Osteocyte (in vitro differentiated cells): ENCODE data around the gene SEMA5B. TPM values are rescaled to one million over a fixed set of nuclear protein-coding genes. Genes with fewer than 3 reads are reported as not detected.
A peak's percentile ranks its signal among the peaks of the same experiment; 100 is the strongest.

ENCODE experiments used
- DNase-seq: peaks from one replicate; pipeline ENCODE4 v3.0.0; 2021; ENCODE audit warnings: mixed read lengths; ENCODE audit not compliant: unreplicated experiment; ENCODE audit errors: extremely low spot score
- H3K27ac Mint-ChIP-seq: one replicate; pipeline ENCODE4 v1.8.0; 2021; ENCODE audit warnings: mild to moderate bottlenecking, mixed read lengths; ENCODE audit not compliant: unreplicated experiment
- H3K27me3 Mint-ChIP-seq: one replicate; pipeline ENCODE4 v1.8.0; 2021; ENCODE audit warnings: mixed read lengths; ENCODE audit not compliant: unreplicated experiment
- H3K36me3 Mint-ChIP-seq: one replicate; pipeline ENCODE4 v1.8.0; 2021; ENCODE audit warnings: mixed read lengths; ENCODE audit not compliant: unreplicated experiment
- H3K4me1 Mint-ChIP-seq: one replicate; pipeline ENCODE4 v1.8.0; 2021; ENCODE audit warnings: mixed read lengths; ENCODE audit not compliant: unreplicated experiment
- H3K4me3 Mint-ChIP-seq: one replicate; pipeline ENCODE4 v1.8.0; 2021; ENCODE audit warnings: mild to moderate bottlenecking, moderate library complexity, mixed read lengths; ENCODE audit not compliant: unreplicated experiment
- H3K9me3 Mint-ChIP-seq: one replicate; pipeline ENCODE4 v1.8.0; 2021; ENCODE audit warnings: mixed read lengths; ENCODE audit not compliant: unreplicated experiment
- total RNA-seq: library from RNA; stranded (reverse); gene quantifications from 2 replicates; pipeline ENCODE4 v1.2.1, GENCODE V29; 2021
- TF ChIP-seq, protein P1 (sequence below): fragments of 200-600 bp; sonication (generic); IDR thresholded peaks from 2 replicates; pipeline ENCODE4 v1.5.0; 2021; ENCODE audit warnings: antibody characterized with exemption, mild to moderate bottlenecking, moderate library complexity

SEMA5B gene
- total RNA-seq, 1 donor from 2014 or later, result 1.3 TPM

GRCh38 chr3:123072152-123072551 lies 44.6 kb upstream of the SEMA5B start:
- no peaks in the 10 kb centered on the region for H3K36me3 Mint-ChIP-seq
- no peak overlapping the region for H3K27ac Mint-ChIP-seq
- TF ChIP-seq, protein P1, sequence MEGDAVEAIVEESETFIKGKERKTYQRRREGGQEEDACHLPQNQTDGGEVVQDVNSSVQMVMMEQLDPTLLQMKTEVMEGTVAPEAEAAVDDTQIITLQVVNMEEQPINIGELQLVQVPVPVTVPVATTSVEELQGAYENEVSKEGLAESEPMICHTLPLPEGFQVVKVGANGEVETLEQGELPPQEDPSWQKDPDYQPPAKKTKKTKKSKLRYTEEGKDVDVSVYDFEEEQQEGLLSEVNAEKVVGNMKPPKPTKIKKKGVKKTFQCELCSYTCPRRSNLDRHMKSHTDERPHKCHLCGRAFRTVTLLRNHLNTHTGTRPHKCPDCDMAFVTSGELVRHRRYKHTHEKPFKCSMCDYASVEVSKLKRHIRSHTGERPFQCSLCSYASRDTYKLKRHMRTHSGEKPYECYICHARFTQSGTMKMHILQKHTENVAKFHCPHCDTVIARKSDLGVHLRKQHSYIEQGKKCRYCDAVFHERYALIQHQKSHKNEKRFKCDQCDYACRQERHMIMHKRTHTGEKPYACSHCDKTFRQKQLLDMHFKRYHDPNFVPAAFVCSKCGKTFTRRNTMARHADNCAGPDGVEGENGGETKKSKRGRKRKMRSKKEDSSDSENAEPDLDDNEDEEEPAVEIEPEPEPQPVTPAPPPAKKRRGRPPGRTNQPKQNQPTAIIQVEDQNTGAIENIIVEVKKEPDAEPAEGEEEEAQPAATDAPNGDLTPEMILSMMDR, result no peak
- H3K27me3 Mint-ChIP-seq, result no peaks in the 10 kb centered on the region
- H3K9me3 Mint-ChIP-seq, result no peaks in the 10 kb centered on the region
- no peak for DNase-seq
- peaks cover 31% of the 10 kb centered on the region for H3K4me1 Mint-ChIP-seq
- no peak overlapping the region for H3K4me3 Mint-ChIP-seq

DNA sequence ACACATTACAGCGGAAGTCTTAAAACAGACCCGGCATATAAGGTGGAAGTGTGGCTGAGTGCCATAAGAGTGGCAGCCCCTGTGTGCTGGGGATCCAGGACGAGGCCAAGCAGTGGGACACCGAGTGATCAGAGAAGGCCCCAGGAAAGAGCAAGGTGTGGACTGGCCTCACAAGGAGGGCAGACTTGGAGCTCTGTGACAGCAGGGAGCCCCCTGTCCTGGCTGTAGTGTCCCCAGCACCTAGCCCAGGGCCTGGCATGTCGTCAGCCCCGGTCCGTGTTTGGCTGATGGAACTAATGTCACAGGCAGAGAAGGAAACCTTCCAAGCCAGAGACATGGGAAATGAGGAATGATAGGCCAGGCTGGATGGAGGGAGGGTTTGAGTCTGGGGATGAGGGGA lies 44.0 kb upstream of the SEMA5B start:
- H3K27me3 Mint-ChIP-seq, result no peaks in the 10 kb centered on the region
- no peaks in the 10 kb centered on the region for H3K9me3 Mint-ChIP-seq
- H3K36me3 Mint-ChIP-seq, result no peaks in the 10 kb centered on the region
- peaks cover 29% of the 10 kb centered on the region for H3K4me1 Mint-ChIP-seq
- no peak overlapping the region for H3K4me3 Mint-ChIP-seq
- no peak overlapping the region for H3K27ac Mint-ChIP-seq
- no peak for DNase-seq
- TF ChIP-seq, protein P1, result no peak

DNA sequence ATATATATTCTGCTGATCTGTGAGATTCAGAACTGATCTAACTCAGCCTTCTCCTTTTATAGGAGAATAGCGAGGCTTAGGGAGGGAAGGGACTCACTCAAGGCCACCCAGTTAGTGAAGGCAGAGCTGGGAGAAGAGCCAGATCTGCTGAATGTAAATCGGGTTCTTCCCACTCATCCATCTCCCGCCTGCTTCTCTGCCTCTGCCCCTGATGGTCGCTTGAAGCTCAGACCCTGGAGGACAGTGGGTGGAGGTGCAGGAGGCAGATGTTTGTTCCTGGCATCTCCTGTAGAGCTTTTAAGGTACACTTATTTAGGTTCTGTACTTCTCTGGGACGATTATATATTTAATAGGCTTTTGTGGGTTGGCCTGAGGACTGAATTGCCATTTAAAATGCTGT lies 43.6 kb upstream of the SEMA5B start:
- Mint-ChIP-seq H3K36me3 (no peaks in the 10 kb centered on the region), H3K4me1 (peaks cover 31% of the 10 kb centered on the region), H3K27me3 (no peaks in the 10 kb centered on the region), H3K4me3 (no peak overlapping the region), H3K27ac (no peak overlapping the region), H3K9me3 (no peaks in the 10 kb centered on the region)
- TF ChIP-seq, protein P1, result no peak
- DNase-seq, result no peak

DNA sequence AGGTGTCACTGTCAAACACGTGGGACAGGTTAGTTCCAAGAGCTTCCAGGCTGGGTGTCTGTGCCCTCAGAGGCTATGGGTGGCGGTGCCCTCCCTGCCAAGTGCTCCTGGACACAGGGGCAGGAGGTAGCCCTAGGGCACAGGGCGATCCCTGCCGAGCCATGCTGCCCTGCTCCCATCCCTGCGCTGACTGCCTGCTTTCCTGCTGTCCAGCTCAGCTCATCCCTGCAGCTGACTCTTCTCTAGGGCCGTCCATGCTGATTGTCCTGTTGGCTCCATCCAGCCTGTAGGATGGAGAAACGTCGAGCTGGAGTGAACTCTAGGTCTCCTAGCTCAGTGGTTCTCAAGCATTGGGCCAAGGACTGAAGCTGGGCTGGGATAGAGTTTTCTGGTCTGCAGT lies 42.9 kb upstream of the SEMA5B start:
- no peaks in the 10 kb centered on the region for H3K36me3 Mint-ChIP-seq
- no peak overlapping the region for H3K27ac Mint-ChIP-seq
- no peak overlapping the region for H3K4me3 Mint-ChIP-seq
- TF ChIP-seq, protein P1, result no peak
- no peak for DNase-seq
- H3K4me1 Mint-ChIP-seq, result peaks cover 31% of the 10 kb centered on the region
- no peaks in the 10 kb centered on the region for H3K9me3 Mint-ChIP-seq
- no peaks in the 10 kb centered on the region for H3K27me3 Mint-ChIP-seq

DNA sequence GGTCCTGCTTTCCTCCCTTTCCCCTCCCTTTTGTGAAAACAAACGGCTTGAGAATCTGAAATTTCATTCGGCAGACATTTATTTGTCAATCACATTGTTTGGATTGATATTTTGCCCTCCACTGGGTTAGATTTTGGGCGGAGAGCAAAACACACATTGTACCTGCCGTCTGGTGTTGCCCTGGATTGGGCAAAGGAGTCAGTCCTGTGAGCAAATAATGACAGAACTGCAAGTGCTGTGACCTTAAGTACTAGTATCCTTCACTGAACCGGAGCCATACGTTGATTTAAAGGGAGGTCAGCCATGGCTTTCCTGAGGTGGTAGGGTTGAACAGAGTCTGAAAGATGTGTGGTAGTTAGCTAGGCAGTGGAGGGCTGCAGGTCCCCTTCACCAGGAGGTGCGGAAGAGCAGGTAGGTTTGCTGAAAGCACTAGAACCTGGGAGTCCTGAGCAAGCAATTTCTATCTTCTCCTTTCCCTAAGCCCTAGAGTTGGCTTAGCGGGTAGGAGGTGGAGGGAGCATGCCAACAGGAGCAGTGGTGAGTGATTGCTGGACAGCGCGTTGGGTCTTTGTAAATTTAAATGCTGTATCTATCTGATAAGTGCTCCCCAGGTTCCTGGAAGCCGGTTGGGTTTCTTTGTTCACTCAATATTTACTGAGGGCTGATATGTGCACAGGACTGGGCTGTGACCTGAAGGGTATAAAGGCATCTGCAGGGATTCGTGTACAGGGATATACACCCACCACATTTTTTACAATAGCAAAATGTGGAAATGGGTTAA lies 41.2 kb upstream of the SEMA5B start:
- H3K4me1 Mint-ChIP-seq, result peaks cover 25% of the 10 kb centered on the region
- H3K4me3 Mint-ChIP-seq, result peak overlapping the region; percentile 90
- no peak for DNase-seq
- TF ChIP-seq, protein P1, result no peak
- H3K27ac Mint-ChIP-seq, result peak overlapping the region; percentile 85
- H3K36me3 Mint-ChIP-seq, result no peaks in the 10 kb centered on the region
- H3K9me3 Mint-ChIP-seq, result no peaks in the 10 kb centered on the region
- no peaks in the 10 kb centered on the region for H3K27me3 Mint-ChIP-seq
